SK-N-SH (cell line): ENCODE data around the gene FALEC. TPM values are rescaled to one million over a fixed set of nuclear protein-coding genes. Genes with fewer than 3 reads are reported as not detected.

Experiments
- CTCF ChIA-PET: fragments of 300-600, 350-600 bp; formaldehyde crosslinking; extraction: SDS; loops from one replicate; lab custom pipeline; 2021; lab: Yijun Ruan, JAX
- POLR2A ChIA-PET: fragments of 350-600 bp; sonication (Branson Sonifier 250); formaldehyde crosslinking; extraction: SDS; loops from one replicate; lab custom pipeline; 2020; ENCODE audit warnings: antibody characterized with exemption, inconsistent platforms; lab: Yijun Ruan, JAX
- DNase-seq: peaks from one replicate; pipeline ENCODE4 v3.0.0; 2012
- H2AFZ ChIP-seq: fragments of 200-600 bp; sonication (generic); 2 replicates; pipeline ENCODE4 v1.8.1; 2016; ENCODE audit warnings: antibody characterized with exemption, mild to moderate bottlenecking, low read depth
- H3F3A ChIP-seq: fragments of 200-600 bp; sonication (generic); replicated peaks from 2 replicates; pipeline ENCODE3; 2016; ENCODE audit warnings: antibody characterized with exemption, mild to moderate bottlenecking; ENCODE audit not compliant: insufficient read depth
- H3K27ac ChIP-seq, 2 experiments: fragments of 200-500 bp in 1 of 2; fragments of 200-600 bp in 1 of 2; sonication (Bioruptor generic) in 1 of 2; sonication (generic), shearing (Covaris generic) in 1 of 2; 2 replicates each; pipeline versions ENCODE4 v1.5.1 to v1.6.1; 2014 to 2016; ENCODE audit warnings: low read depth in 2 of 2, inconsistent platforms in 1 of 2, low read length in 1 of 2, mild to moderate bottlenecking in 1 of 2, mixed read lengths in 1 of 2
- H3K27me3 ChIP-seq: fragments of 200-600 bp; sonication (generic), shearing (Covaris generic); 2 replicates; pipeline ENCODE4 v1.6.1; 2016; ENCODE audit warnings: mixed run types; ENCODE audit not compliant: insufficient read depth
- H3K36me3 ChIP-seq, 2 experiments: fragments of 200-500 bp in 1 of 2; fragments of 200-600 bp in 1 of 2; sonication (Bioruptor generic) in 1 of 2; sonication (generic) in 1 of 2; replicated peaks in 1 of 2; 2 replicates each; pipeline versions ENCODE3 to v1.5.1; 2014 to 2016; ENCODE audit warnings: low read length in 1 of 2, mild to moderate bottlenecking in 1 of 2; ENCODE audit not compliant: insufficient read depth in 2 of 2, control insufficient read depth in 1 of 2
- H3K4me1 ChIP-seq, 2 experiments: fragments of 200-500 bp in 1 of 2; fragments of 200-600 bp in 1 of 2; sonication (Bioruptor generic) in 1 of 2; sonication (generic), shearing (Covaris generic) in 1 of 2; 2 replicates each; pipeline versions ENCODE4 v1.5.1 to v1.6.1; 2014 to 2016; ENCODE audit warnings: low read depth in 1 of 2, low read length in 1 of 2, mixed run types in 1 of 2; ENCODE audit not compliant: insufficient read depth in 2 of 2, control insufficient read depth in 1 of 2
- H3K4me2 ChIP-seq: fragments of 200-600 bp; sonication (generic), shearing (Covaris generic); 2 replicates; pipeline ENCODE4 v1.6.1; 2017; ENCODE audit warnings: mixed run types
- H3K4me3 ChIP-seq, 2 experiments: fragments of 200-500 bp in 1 of 2; fragments of 200-600 bp in 1 of 2; sonication (Bioruptor generic) in 1 of 2; sonication (generic), shearing (Covaris generic) in 1 of 2; 2 replicates each; pipeline versions ENCODE4 v1.5.1 to v1.8.1; 2014 to 2016; ENCODE audit warnings: low read depth in 2 of 2, inconsistent platforms in 1 of 2, low read length in 1 of 2, mild to moderate bottlenecking in 1 of 2, mixed read lengths in 1 of 2, moderate library complexity in 1 of 2
- H3K79me2 ChIP-seq: fragments of 200-600 bp; sonication (generic); 2 replicates; pipeline ENCODE4 v1.8.1; 2017; ENCODE audit warnings: mild to moderate bottlenecking; ENCODE audit not compliant: insufficient read depth
- H3K9ac ChIP-seq: fragments of 200-600 bp; sonication (generic); 2 replicates; pipeline ENCODE4 v1.6.1; 2017; ENCODE audit warnings: mixed run types
- H3K9me2 ChIP-seq: fragments of 200-600 bp; sonication (generic); 2 replicates; pipeline ENCODE4 v1.6.1; 2017; ENCODE audit warnings: mixed run types
- H3K9me3 ChIP-seq: fragments of 200-600 bp; sonication (generic); 2 replicates; pipeline ENCODE4 v1.6.1; 2017; ENCODE audit warnings: mixed run types, mild to moderate bottlenecking, moderate library complexity
- H4K20me1 ChIP-seq: fragments of 200-600 bp; sonication (generic); 2 replicates; pipeline ENCODE4 v1.6.1; 2017; ENCODE audit warnings: mild to moderate bottlenecking, mixed run types; ENCODE audit not compliant: insufficient read depth
- EZH2phosphoT487 ChIP-seq: fragments of 200-600 bp; sonication (generic); IDR thresholded peaks from 2 replicates; pipeline ENCODE4 v1.6.1; 2017; ENCODE audit warnings: low read depth, mixed run types, mild to moderate bottlenecking, antibody characterized with exemption, moderate library complexity, borderline replicate concordance
- FOSL2 ChIP-seq: IDR thresholded peaks from 2 replicates; pipeline ENCODE4 v1.4.0; 2012; ENCODE audit warnings: low read depth, mild to moderate bottlenecking, moderate library complexity, borderline replicate concordance
- FOXJ3 ChIP-seq: sonication (generic); formaldehyde crosslinking; IDR thresholded peaks from 2 replicates; pipeline ENCODE4 v1.5.1; 2020; ENCODE audit warnings: mild to moderate bottlenecking, missing genetic modification reagents
- FOXM1 ChIP-seq: IDR thresholded peaks from 2 replicates; pipeline ENCODE4 v1.4.0; 2012; ENCODE audit warnings: low read depth, mild to moderate bottlenecking
- GATA2 ChIP-seq: sonication (generic); formaldehyde crosslinking; IDR thresholded peaks from 2 replicates; pipeline ENCODE4 v1.5.0; 2020; ENCODE audit warnings: mild to moderate bottlenecking, missing genetic modification reagents
- MXI1 ChIP-seq: IDR thresholded peaks from 2 replicates; pipeline ENCODE4 v1.6.1; 2012; ENCODE audit warnings: mild to moderate bottlenecking, low read depth, low read length, improper control_type of control experiment
- POLR2AphosphoS5 ChIP-seq: IDR thresholded peaks from 2 replicates; pipeline ENCODE4 v1.6.1; 2012; ENCODE audit warnings: low read depth, low read length
- RAD21 ChIP-seq: IDR thresholded peaks from 2 replicates; pipeline ENCODE4 v1.6.1; 2012; ENCODE audit warnings: mild to moderate bottlenecking, low read length
- RCOR1 ChIP-seq: fragments of 150-350 bp; IDR thresholded peaks from 2 replicates; pipeline ENCODE4 v1.6.1; 2017; ENCODE audit warnings: antibody characterized with exemption, low read length
- RXRA ChIP-seq: IDR thresholded peaks from 2 replicates; pipeline ENCODE4 v1.4.0; 2012; ENCODE audit warnings: low read depth, mild to moderate bottlenecking, borderline replicate concordance
- SIN3A ChIP-seq: IDR thresholded peaks from 2 replicates; pipeline ENCODE4 v1.6.1; 2012; ENCODE audit warnings: low read depth, mild to moderate bottlenecking, low read length, moderate library complexity, borderline replicate concordance
- SMC3 ChIP-seq: IDR thresholded peaks from 2 replicates; pipeline ENCODE4 v1.6.1; 2012; ENCODE audit warnings: low read depth, low read length, improper control_type of control experiment
- WGBS: methylation state at CpG from one replicate; pipeline ENCODE4 v1.1.6; 2017; ENCODE audit warnings: low lambda C conversion rate; 5-methylcytosine and 5-hydroxymethylcytosine counted together
- polyA plus RNA-seq, 3 experiments: library from polyadenylated mRNA; depleted of rRNA; stranded (reverse); fragments of >200 nt; gene quantifications; 2 replicates each; pipeline ENCODE4 v1.2.3, GENCODE V29; 2012
- TF ChIP-seq, protein P1 (sequence below): IDR thresholded peaks from 2 replicates; pipeline ENCODE4; 2012
- TF ChIP-seq, protein P2 (sequence below): IDR thresholded peaks from 2 replicates; pipeline ENCODE4 v1.4.0; 2012; ENCODE audit warnings: low read depth
- TF ChIP-seq, protein P3 (sequence below): IDR thresholded peaks from 2 replicates; pipeline ENCODE4 v1.4.0; 2012; ENCODE audit warnings: low read depth, borderline replicate concordance
- TF ChIP-seq, protein P4 (sequence below): IDR thresholded peaks from 2 replicates; pipeline ENCODE4 v1.4.0; 2012; ENCODE audit warnings: low read depth, borderline replicate concordance
- TF ChIP-seq, protein P5 (sequence below): IDR thresholded peaks from 2 replicates; pipeline ENCODE4 v1.6.1; 2012; ENCODE audit warnings: mild to moderate bottlenecking, low read depth, low read length, moderate library complexity
- TF ChIP-seq, protein P6 (sequence below): fragments of 200-600 bp; sonication (generic); IDR thresholded peaks from 2 replicates; pipeline ENCODE4 v1.6.1; 2017; ENCODE audit warnings: antibody characterized with exemption, mild to moderate bottlenecking, moderate library complexity

Gene FALEC
- polyA plus RNA-seq, 1 of the 3 experiments (the other 2 are of a cell fraction) = 0.72 TPM

DNA sequence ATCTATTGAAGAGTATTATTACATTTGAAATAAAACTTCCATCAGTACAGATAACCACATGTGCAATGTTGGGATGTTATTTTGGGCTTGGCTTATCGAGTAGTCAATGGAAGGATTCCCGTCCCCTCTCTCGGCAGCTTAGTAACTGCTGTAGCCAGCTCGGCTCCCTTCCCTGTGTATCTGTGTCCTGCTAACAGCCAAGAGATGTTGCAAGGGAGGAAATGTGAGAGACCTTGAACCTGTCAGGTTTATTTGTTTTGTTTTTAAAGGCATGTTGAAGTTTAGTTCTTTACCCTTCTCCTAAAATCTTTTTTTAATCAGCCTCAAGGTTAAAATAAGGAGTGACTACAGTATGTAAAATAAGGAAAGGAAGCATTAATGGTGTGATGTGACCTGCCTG is 41.9 kb upstream of the FALEC start (continued):
- TF ChIP-seq, protein P1, sequence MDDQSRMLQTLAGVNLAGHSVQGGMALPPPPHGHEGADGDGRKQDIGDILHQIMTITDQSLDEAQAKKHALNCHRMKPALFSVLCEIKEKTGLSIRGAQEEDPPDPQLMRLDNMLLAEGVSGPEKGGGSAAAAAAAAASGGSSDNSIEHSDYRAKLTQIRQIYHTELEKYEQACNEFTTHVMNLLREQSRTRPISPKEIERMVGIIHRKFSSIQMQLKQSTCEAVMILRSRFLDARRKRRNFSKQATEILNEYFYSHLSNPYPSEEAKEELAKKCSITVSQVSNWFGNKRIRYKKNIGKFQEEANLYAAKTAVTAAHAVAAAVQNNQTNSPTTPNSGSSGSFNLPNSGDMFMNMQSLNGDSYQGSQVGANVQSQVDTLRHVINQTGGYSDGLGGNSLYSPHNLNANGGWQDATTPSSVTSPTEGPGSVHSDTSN = no peak
- TF ChIP-seq, protein P2, sequence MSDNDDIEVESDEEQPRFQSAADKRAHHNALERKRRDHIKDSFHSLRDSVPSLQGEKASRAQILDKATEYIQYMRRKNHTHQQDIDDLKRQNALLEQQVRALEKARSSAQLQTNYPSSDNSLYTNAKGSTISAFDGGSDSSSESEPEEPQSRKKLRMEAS = no peak
- no peak for TF ChIP-seq SIN3A
- no peak for TF ChIP-seq POLR2AphosphoS5

DNA sequence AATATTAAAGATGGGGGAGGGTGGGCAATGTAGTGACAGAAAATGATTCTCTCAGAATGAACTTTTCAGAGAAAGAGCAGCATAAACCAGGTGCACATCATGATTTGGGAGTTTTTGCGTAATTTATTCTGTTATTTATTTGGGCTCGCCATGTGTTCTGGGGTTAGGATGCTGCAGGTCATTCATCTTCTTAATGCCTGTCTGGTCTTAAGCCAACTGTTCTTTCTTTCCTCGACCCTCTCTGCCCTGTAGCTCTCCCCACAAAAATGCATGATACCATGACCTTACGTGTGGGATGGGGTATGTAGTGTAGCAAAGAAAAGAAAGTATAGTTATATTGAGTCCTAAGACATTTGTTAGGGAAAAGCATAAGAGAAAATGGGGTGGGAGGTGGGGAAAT is 40.7 kb upstream of the FALEC start:
- Histone ChIP-seq H3K4me3 (no peak overlapping the region), H3K4me1 (no peaks in the 10 kb centered on the region; a peak in 1 of 4 replicates), H3K27me3 (no peaks in the 10 kb centered on the region), H3K36me3 (peaks cover 21 to 52% of the 10 kb centered on the region in 2 experiments), H3K9ac (no peak overlapping the region), H3K4me2 (no peak overlapping the region), H3K9me3 (no peaks in the 10 kb centered on the region), H3F3A (no peaks in the 10 kb centered on the region), H3K79me2 (no peaks in the 10 kb centered on the region), H2AFZ (no peak overlapping the region), H3K9me2 (no peaks in the 10 kb centered on the region), H3K27ac (no peak overlapping the region), H4K20me1 (no peaks in the 10 kb centered on the region)
- CTCF ChIA-PET = interaction anchor here (1.7 kb wide), 1 partner anchor 58 kb away, joined by 5 read pairs; no protein-coding TSS in a partner anchor
- POLR2A ChIA-PET = no interaction called here
- 65% methylated on average over 4 of the region's 4 CpGs for WGBS
- no peak for DNase-seq
- TF ChIP-seq SIN3A (no peak), SMC3 (no peak), EZH2phosphoT487 (no peak), FOSL2 (no peak), GATA2 (CRISPR knock-in tag) (no peak), FOXJ3 (CRISPR knock-in tag) (no peak), RXRA (no peak), MXI1 (no peak), RAD21 (no peak), RCOR1 (no peak), POLR2AphosphoS5 (no peak), FOXM1 (no peak)
- TF ChIP-seq, protein P1 = no peak
- TF ChIP-seq, protein P3, sequence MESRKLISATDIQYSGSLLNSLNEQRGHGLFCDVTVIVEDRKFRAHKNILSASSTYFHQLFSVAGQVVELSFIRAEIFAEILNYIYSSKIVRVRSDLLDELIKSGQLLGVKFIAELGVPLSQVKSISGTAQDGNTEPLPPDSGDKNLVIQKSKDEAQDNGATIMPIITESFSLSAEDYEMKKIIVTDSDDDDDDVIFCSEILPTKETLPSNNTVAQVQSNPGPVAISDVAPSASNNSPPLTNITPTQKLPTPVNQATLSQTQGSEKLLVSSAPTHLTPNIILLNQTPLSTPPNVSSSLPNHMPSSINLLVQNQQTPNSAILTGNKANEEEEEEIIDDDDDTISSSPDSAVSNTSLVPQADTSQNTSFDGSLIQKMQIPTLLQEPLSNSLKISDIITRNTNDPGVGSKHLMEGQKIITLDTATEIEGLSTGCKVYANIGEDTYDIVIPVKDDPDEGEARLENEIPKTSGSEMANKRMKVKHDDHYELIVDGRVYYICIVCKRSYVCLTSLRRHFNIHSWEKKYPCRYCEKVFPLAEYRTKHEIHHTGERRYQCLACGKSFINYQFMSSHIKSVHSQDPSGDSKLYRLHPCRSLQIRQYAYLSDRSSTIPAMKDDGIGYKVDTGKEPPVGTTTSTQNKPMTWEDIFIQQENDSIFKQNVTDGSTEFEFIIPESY = no peak
- TF ChIP-seq, protein P4, sequence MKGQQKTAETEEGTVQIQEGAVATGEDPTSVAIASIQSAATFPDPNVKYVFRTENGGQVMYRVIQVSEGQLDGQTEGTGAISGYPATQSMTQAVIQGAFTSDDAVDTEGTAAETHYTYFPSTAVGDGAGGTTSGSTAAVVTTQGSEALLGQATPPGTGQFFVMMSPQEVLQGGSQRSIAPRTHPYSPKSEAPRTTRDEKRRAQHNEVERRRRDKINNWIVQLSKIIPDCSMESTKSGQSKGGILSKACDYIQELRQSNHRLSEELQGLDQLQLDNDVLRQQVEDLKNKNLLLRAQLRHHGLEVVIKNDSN = no peak
- TF ChIP-seq, protein P5, sequence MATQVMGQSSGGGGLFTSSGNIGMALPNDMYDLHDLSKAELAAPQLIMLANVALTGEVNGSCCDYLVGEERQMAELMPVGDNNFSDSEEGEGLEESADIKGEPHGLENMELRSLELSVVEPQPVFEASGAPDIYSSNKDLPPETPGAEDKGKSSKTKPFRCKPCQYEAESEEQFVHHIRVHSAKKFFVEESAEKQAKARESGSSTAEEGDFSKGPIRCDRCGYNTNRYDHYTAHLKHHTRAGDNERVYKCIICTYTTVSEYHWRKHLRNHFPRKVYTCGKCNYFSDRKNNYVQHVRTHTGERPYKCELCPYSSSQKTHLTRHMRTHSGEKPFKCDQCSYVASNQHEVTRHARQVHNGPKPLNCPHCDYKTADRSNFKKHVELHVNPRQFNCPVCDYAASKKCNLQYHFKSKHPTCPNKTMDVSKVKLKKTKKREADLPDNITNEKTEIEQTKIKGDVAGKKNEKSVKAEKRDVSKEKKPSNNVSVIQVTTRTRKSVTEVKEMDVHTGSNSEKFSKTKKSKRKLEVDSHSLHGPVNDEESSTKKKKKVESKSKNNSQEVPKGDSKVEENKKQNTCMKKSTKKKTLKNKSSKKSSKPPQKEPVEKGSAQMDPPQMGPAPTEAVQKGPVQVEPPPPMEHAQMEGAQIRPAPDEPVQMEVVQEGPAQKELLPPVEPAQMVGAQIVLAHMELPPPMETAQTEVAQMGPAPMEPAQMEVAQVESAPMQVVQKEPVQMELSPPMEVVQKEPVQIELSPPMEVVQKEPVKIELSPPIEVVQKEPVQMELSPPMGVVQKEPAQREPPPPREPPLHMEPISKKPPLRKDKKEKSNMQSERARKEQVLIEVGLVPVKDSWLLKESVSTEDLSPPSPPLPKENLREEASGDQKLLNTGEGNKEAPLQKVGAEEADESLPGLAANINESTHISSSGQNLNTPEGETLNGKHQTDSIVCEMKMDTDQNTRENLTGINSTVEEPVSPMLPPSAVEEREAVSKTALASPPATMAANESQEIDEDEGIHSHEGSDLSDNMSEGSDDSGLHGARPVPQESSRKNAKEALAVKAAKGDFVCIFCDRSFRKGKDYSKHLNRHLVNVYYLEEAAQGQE = no peak
- TF ChIP-seq, protein P6, sequence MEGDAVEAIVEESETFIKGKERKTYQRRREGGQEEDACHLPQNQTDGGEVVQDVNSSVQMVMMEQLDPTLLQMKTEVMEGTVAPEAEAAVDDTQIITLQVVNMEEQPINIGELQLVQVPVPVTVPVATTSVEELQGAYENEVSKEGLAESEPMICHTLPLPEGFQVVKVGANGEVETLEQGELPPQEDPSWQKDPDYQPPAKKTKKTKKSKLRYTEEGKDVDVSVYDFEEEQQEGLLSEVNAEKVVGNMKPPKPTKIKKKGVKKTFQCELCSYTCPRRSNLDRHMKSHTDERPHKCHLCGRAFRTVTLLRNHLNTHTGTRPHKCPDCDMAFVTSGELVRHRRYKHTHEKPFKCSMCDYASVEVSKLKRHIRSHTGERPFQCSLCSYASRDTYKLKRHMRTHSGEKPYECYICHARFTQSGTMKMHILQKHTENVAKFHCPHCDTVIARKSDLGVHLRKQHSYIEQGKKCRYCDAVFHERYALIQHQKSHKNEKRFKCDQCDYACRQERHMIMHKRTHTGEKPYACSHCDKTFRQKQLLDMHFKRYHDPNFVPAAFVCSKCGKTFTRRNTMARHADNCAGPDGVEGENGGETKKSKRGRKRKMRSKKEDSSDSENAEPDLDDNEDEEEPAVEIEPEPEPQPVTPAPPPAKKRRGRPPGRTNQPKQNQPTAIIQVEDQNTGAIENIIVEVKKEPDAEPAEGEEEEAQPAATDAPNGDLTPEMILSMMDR = no peak
